Measurements from ENCODE around the gene CDH1.

Gene CDH1

GRCh38 chr16:68751160-68751559, 14.1 kb downstream of the CDH1 start:
- TF ChIP-seq CTCF (conservative IDR thresholded peaks at IDR 0.05) (no peak), ZFX (IDR thresholded peaks at IDR 0.05) (no peak)
- H3K27ac ChIP-seq, result no peak overlapping the region

DNA sequence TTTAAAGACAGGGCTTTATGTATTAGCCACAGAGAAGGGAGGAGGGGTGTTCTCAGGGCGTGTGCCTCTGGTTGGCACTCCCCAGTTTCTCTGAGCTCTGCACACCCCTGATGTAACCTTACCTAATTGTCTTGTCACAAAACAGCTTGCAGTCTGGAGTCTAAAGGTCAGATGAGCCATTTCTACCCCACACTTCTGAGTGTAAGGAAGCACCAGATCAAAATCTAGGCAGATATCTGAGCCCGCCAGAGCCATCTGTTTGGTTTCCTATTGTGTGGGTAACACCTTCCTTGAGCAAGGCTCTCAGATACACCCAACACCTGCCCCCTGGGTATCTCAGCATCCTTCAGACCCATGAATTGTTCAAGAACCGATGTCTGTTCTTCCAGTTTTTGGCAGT, 15.5 kb downstream of the CDH1 start:
- no peak for TF ChIP-seq ZFX (IDR thresholded peaks at IDR 0.05)
- no peak overlapping the region for H3K27ac ChIP-seq

DNA sequence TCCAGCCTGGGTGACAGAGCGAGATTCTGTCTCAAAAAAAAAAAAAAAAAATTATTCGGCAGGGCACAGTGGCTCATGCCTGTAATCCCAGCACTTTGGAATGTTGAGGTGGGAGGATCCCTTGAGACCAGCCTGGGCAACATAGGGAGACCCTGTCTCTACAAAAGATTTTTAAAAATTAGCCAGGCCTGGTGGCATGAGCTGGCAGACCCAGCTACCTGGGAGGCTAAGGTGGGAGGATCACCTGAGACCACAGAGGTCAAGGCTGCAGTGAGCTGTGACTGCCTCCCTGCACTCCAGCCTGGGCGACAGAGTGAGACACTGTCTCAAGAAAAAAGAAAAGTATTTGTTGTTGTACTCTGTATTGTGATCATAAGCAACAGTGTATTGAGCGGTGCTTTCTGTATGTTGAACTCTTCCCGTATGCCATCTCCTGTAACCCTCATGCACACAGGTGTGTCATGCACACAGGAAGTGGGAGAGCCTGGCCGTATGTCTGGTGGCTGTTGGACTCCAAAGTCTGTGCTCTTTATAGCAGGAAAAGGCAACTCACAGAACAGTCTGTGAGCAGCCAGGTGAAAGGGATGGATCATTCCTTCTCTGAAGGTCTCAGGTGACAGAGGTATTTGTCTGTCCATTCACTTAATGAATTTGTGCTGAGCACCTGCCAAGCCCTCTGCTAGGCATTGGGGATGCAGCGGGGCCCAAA, 17.1 kb downstream of the CDH1 start:
- TF ChIP-seq ZFX (IDR thresholded peaks at IDR 0.05) (no peak), CTCF (conservative IDR thresholded peaks at IDR 0.05) (no peak)
- peak overlapping the region; percentile 54 for H3K27ac ChIP-seq

DNA sequence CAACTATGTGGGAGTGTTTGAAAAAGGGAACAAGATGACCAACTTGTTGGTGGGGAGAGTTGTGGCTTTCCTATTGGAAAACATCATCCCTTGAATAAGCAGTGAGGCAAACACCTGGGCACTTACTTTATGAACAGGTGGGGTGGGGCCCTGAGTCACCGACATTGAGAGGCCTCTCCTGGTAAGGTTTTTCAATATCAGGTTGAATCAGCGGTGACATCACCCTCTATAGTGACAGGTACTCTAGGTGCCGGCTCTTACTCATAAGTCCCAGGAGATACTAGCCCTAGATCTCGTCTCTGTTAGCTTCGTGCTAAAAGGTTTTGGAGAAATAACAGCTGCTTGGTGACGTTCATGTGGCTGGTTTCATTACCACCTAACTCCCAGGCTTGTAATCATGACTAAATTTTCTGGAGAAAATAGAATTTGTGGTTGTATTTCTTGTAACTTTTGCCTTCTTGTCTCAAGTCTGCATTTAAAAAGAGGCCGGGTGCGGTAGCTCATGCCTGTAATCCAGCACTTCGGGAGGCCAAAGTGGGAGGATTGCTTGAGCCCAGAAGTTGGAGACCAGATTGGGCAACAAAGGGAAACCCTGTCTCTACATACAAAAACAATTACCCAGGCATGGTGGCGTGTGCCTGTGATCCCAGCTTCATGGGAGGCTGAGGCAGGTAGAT, 19.3 kb downstream of the CDH1 start:
- peak overlapping the region; percentile 54; the same call in 1 of the 2 replicates for H3K27ac ChIP-seq
- TF ChIP-seq CTCF (conservative IDR thresholded peaks at IDR 0.05), result no peak
- TF ChIP-seq ZFX (IDR thresholded peaks at IDR 0.05), result no peak

- no peak for TF ChIP-seq CTCF (conservative IDR thresholded peaks at IDR 0.05)
- TF ChIP-seq ZFX (IDR thresholded peaks at IDR 0.05), result no peak
- H3K27ac ChIP-seq, result no peak overlapping the region
Measured at GRCh38 chr16:68757625-68757935, 20.5 kb downstream of the CDH1 start.

DNA sequence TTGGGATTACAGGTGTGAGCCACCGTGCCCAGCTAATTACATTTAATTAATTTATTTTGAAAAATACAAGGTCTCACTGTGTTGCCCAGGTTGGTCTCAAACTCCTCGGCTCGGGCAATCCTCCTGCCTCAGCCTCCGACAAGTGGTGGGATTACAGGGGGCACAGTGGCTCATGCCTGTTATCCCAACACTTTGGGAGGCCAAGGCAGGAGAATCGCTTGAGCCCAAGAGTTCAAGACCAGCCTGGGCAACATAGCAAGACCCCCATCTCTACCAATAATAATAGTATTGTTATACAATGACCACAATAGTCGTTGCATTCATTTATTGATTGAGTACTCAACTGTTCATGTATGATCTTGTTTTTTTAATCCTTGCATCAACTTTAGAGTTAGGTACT, 22.0 kb downstream of the CDH1 start:
- no peak overlapping the region for H3K27ac ChIP-seq
- TF ChIP-seq CTCF (conservative IDR thresholded peaks at IDR 0.05), result no peak
- no peak for TF ChIP-seq ZFX (IDR thresholded peaks at IDR 0.05)

- H3K27ac ChIP-seq, result no peak overlapping the region
Measured at GRCh38 chr16:68760671-68761275, 23.7 kb downstream of the CDH1 start.

More at GRCh38 chr16:68760671-68761275, 23.7 kb downstream of the CDH1 start:
- TF ChIP-seq CTCF (conservative IDR thresholded peaks at IDR 0.05) (no peak), ZFX (IDR thresholded peaks at IDR 0.05) (no peak)

Measured in C4-2B (cell line).